GM23248 (cell line): ENCODE measurements around the gene PDE8A. TPM values are rescaled to one million over a fixed set of nuclear protein-coding genes. Genes with fewer than 3 reads are reported as not detected.

Source experiments
- DNase-seq: peaks from one replicate; pipeline ENCODE4 v3.0.0-alpha.2; 2015
- H2AFZ ChIP-seq: fragments of 200-600 bp; sonication (generic); 2 replicates; pipeline ENCODE4 v1.6.1; 2016; ENCODE audit warnings: antibody characterized with exemption
- H3F3A ChIP-seq: fragments of 200-600 bp; sonication (generic); 2 replicates; pipeline ENCODE4 v1.6.1; 2016; ENCODE audit warnings: mild to moderate bottlenecking, antibody characterized with exemption, mixed run types; ENCODE audit not compliant: insufficient read depth
- H3K27ac ChIP-seq: fragments of 200-600 bp; sonication (generic); 2 replicates; pipeline ENCODE4 v1.5.1; 2016; ENCODE audit warnings: mild to moderate bottlenecking
- H3K27me3 ChIP-seq: fragments of 200-600 bp; sonication (generic); replicated peaks from 2 replicates; pipeline ENCODE4 v1.6.1; 2016; ENCODE audit warnings: mild to moderate bottlenecking; ENCODE audit not compliant: insufficient read depth
- H3K36me3 ChIP-seq: fragments of 200-600 bp; sonication (generic); 2 replicates; pipeline ENCODE4 v1.6.1; 2016; ENCODE audit warnings: low read depth, mild to moderate bottlenecking
- H3K4me1 ChIP-seq: fragments of 200-600 bp; sonication (generic); 2 replicates; pipeline ENCODE4 v1.6.1; 2016; ENCODE audit warnings: mild to moderate bottlenecking; ENCODE audit not compliant: insufficient read depth
- H3K4me2 ChIP-seq: fragments of 200-600 bp; sonication (generic); one replicate; pipeline ENCODE4 v1.6.1; 2016; ENCODE audit warnings: mild to moderate bottlenecking; ENCODE audit not compliant: unreplicated experiment
- H3K4me3 ChIP-seq: fragments of 200-600 bp; sonication (generic); 2 replicates; pipeline ENCODE4 v1.5.1; 2016; ENCODE audit warnings: mild to moderate bottlenecking
- H3K79me2 ChIP-seq: fragments of 200-600 bp; sonication (generic); 2 replicates; pipeline ENCODE4 v1.6.1; 2016; ENCODE audit warnings: mild to moderate bottlenecking; ENCODE audit not compliant: insufficient read depth
- H3K9ac ChIP-seq: fragments of 200-600 bp; sonication (generic); 2 replicates; pipeline ENCODE4 v1.6.1; 2016; ENCODE audit warnings: mild to moderate bottlenecking
- H3K9me2 ChIP-seq: fragments of 200-600 bp; sonication (generic); 2 replicates; pipeline ENCODE4 v1.6.1; 2016; ENCODE audit warnings: mixed run types, mild to moderate bottlenecking, moderate library complexity; ENCODE audit not compliant: insufficient read depth
- H3K9me3 ChIP-seq: fragments of 200-600 bp; sonication (generic); one replicate; pipeline ENCODE4 v1.6.1; 2017; ENCODE audit warnings: low read depth
- H4K20me1 ChIP-seq: fragments of 200-600 bp; sonication (generic); 2 replicates; pipeline ENCODE4 v1.6.0; 2016; ENCODE audit not compliant: insufficient read depth
- EZH2 ChIP-seq: fragments of 200-600 bp; sonication (generic); IDR thresholded peaks from 2 replicates; pipeline ENCODE4 v1.6.1; 2018; ENCODE audit warnings: antibody characterized with exemption, mild to moderate bottlenecking; ENCODE audit not compliant: insufficient read depth, poor library complexity, severe bottlenecking
- EZH2phosphoT487 ChIP-seq: fragments of 200-600 bp; sonication (generic); IDR thresholded peaks from 2 replicates; pipeline ENCODE4 v1.6.1; 2018; ENCODE audit warnings: antibody characterized with exemption, moderate library complexity, mild to moderate bottlenecking, low read depth; ENCODE audit not compliant: insufficient read depth
- WGBS, 2 experiments: methylation state at CpG; one replicate each; pipeline ENCODE4 v1.1.6; 2015 to 2017; ENCODE audit warnings: low lambda C conversion rate in 2 of 2, low coverage in 1 of 2; ENCODE audit errors: missing lambda C conversion rate in 2 of 2; 5-methylcytosine and 5-hydroxymethylcytosine counted together
- in situ Hi-C: fragments of 300-500 bp; cut with MboI; formaldehyde crosslinking; loops from 2 replicates; pipeline ENCODE4 v1.15.0; 2020
- polyA plus RNA-seq: library from polyadenylated mRNA; unstranded; fragments of >200 nt; fragmentation: Nextera tagmentation; extraction: Ambion mirVana; gene quantifications from 2 replicates; pipeline ENCODE4 v1.2.1, GENCODE V29; 2016
- total RNA-seq: library from RNA; depleted of rRNA; stranded (reverse); fragments of >200 nt; shearing (Covaris generic); gene quantifications from 2 replicates; pipeline ENCODE4 v1.2.3, GENCODE V29; 2014

The PDE8A gene
- total and polyA plus RNA-seq, 2 experiments from 2014 or later = 13.9 to 22.7 TPM

- no peak overlapping the region for H3K4me2 ChIP-seq
- no peak for TF ChIP-seq EZH2phosphoT487
- no peak for TF ChIP-seq EZH2
- H4K20me1 ChIP-seq = peaks cover 14% of the 10 kb centered on the region; the same call in 1 of the 2 replicates
- no peak overlapping the region for H3K4me3 ChIP-seq
- no peak for DNase-seq
- 73 to 76% methylated on average over 4 of the region's 4 CpGs for WGBS, 2 experiments
- H3K79me2 ChIP-seq = peaks cover 97% of the 10 kb centered on the region
- no peaks in the 10 kb centered on the region for H3K36me3 ChIP-seq
- no peak overlapping the region for H2AFZ ChIP-seq
- no peaks in the 10 kb centered on the region for H3K9me3 ChIP-seq
- no peaks in the 10 kb centered on the region for H3K27me3 ChIP-seq
- no peak overlapping the region for H3K9ac ChIP-seq
- in situ Hi-C loops = no loop called here
- peaks cover 33% of the 10 kb centered on the region for H3F3A ChIP-seq
- H3K9me2 ChIP-seq = no peaks in the 10 kb centered on the region
- H3K4me1 ChIP-seq = peaks cover 32% of the 10 kb centered on the region
- H3K27ac ChIP-seq = no peak overlapping the region
These were observed 45.8 kb downstream of the PDE8A start for GRCh38 chr15:85027421-85027820.

GRCh38 chr15:85028416-85028815 is 46.8 kb downstream of the PDE8A start:
- Histone ChIP-seq H3K9ac (no peak overlapping the region), H3K79me2 (peaks cover 97% of the 10 kb centered on the region), H2AFZ (no peak overlapping the region), H3K9me3 (no peaks in the 10 kb centered on the region), H3K36me3 (no peaks in the 10 kb centered on the region), H3K4me1 (peaks cover 32% of the 10 kb centered on the region), H3K9me2 (no peaks in the 10 kb centered on the region), H3K4me2 (no peak overlapping the region), H4K20me1 (peaks cover 14% of the 10 kb centered on the region; the same call in 1 of the 2 replicates), H3K4me3 (no peak overlapping the region), H3F3A (peaks cover 33% of the 10 kb centered on the region), H3K27me3 (no peaks in the 10 kb centered on the region), H3K27ac (no peak overlapping the region)
- TF ChIP-seq EZH2 (no peak), EZH2phosphoT487 (no peak)
- in situ Hi-C loops = no loop called here
- no peak for DNase-seq
- 83 to 86% methylated on average over 6 of the region's 6 CpGs for WGBS, 2 experiments

- no peak for TF ChIP-seq EZH2phosphoT487
- TF ChIP-seq EZH2 = no peak
- Histone ChIP-seq H3K36me3 (no peaks in the 10 kb centered on the region), H3K27me3 (no peaks in the 10 kb centered on the region), H3F3A (peaks cover 31% of the 10 kb centered on the region), H2AFZ (no peak overlapping the region), H3K4me3 (no peak overlapping the region), H3K79me2 (peaks cover 97% of the 10 kb centered on the region), H4K20me1 (peaks cover 12% of the 10 kb centered on the region; the same call in 1 of the 2 replicates), H3K9me2 (no peaks in the 10 kb centered on the region), H3K27ac (no peak overlapping the region), H3K9ac (no peak overlapping the region), H3K4me1 (peaks cover 32% of the 10 kb centered on the region), H3K4me2 (no peak overlapping the region), H3K9me3 (no peaks in the 10 kb centered on the region)
- 89 to 90% methylated on average over 5 of the region's 5 CpGs for WGBS, 2 experiments
- in situ Hi-C loops = no loop called here
- no peak for DNase-seq
These were observed 47.6 kb downstream of the PDE8A start for GRCh38 chr15:85029221-85029620.

- H3K36me3 ChIP-seq = no peaks in the 10 kb centered on the region
- peaks cover 24% of the 10 kb centered on the region for H3F3A ChIP-seq
- no peak overlapping the region for H3K4me3 ChIP-seq
- in situ Hi-C loops = no loop called here
- no peak overlapping the region for H3K9ac ChIP-seq
- no peaks in the 10 kb centered on the region for H3K9me2 ChIP-seq
- H3K4me1 ChIP-seq = peaks cover 21% of the 10 kb centered on the region
- TF ChIP-seq EZH2 = no peak
- no peak for TF ChIP-seq EZH2phosphoT487
- H3K27ac ChIP-seq = peak overlapping the region; percentile 63
- H2AFZ ChIP-seq = peak overlapping the region; percentile 16; the same call in 1 of the 2 replicates
- H3K9me3 ChIP-seq = no peaks in the 10 kb centered on the region
- H3K27me3 ChIP-seq = no peaks in the 10 kb centered on the region
- peak overlapping the region; percentile 40 for H3K4me2 ChIP-seq
- peak; percentile 77 for DNase-seq
- peaks cover 8% of the 10 kb centered on the region; the same call in 1 of the 2 replicates for H4K20me1 ChIP-seq
- peaks cover 97% of the 10 kb centered on the region for H3K79me2 ChIP-seq
- WGBS, 2 experiments = 74 to 75% methylated on average over 1 of the region's 1 CpG
These were observed 48.8 kb downstream of the PDE8A start for GRCh38 chr15:85030301-85030929.
